ENCODE results near the gene LAMA2.

Gene LAMA2

DNA sequence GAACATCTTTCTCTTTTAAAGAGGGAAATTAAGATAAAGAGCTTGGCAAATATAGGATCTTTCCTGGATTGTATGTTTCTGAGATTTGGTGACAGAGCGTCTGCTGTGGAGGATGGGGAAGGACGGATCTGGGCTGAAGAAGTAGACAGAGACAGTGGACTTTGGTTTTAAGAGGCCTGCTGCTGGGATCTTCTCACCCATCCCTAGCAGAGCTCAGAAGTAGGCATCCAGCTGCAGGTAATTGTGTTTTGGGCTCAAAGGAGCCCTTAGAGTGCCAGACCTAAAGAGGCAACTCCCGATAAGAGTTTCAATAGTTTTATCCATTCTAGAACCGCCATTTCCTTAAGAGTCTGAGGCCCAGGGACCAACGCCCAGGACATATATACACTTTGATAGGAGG, 20.8 kb downstream of the LAMA2 start:
- DNase-seq = no peak

DNA sequence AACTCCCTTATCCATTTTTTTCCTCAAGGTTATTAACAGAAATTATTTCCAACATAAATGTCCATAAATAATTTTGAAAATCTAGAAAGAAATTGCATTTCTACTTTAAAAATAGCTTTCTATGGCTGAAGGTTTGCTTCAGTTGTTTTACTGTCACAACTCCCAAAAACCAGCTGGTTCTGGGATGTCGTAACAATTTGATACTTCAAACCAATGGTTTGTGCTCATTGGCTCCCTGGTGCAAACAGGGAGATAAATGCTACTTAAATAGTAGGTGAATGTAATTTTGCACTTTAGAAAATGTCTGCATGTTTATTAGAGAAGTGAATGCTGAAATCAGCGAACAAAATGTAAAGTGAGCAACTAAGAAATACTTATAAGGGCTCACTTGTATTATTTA, 31.1 kb downstream of the LAMA2 start:
- DNase-seq = no peak

DNA sequence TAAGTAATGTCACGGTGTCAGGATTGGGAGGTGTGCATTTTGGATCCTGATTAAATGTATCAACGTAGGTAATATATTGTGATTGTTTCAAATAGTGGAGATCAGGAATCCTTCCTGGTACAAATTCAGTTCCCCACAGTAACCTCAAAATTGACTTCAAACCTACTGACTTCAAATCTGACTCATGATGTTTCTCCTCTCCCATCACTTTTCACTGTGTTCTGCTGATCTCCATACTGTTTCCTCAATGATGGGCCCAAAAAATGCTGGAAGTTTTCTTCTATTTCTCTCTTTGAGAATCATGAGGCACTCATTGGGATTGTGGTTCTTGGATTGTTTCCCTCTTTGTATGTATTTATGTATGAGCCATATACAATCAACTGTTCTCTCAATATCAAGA, 35.9 kb downstream of the LAMA2 start:
- no peak for DNase-seq

DNA sequence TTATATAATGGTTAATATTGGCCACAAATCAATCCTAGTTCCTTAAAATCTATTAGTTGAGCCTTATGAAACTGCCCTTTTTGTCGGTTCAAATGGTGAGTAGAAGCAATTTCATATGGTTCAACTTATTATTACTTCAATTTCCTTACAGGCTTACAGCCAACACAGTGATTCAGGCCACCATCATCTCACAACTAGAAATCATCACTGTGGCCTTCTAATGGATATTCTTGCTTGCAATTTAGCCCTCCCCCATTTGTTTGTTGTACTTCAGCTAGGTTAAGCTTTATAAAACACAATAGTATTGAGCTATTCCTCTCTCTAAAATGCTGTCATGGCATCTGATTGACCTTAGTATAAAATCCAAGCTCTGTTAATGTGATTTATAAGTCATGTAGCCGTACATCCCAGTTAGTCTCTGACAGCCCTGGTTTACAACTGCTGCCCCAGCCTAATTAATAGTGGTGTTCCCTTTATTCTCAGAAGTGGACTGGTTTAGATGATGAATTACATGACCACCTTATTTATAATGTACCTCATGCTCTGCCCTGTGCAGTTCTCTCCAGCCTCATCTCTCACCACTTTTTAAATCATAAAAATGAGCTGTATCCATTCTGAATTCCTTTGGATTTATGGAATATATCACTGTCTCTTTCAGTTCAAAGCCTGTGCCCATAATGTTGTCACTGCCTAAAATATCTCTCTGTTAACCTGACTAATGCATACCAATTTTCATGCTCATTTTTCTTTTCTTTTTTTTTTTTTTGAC, 36.7 kb downstream of the LAMA2 start:
- no peak for DNase-seq

DNA sequence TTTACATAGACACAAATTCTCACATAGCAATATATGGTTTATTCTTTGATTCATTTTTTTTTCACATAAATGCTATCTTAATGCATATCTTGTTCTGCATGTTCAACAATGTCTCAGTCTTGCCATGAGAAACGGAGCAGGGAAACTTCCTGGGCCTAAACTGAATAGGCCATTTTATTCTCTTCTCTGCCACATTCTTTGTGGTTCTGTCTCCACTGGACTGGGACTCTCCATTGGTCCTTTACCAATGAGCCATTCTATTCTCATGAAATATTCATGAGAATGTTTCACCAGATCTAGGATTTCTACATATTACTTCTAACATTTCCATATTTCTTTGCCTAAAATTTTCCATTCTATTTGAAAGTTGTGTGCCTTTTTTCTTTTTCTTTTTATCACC, 42.8 kb downstream of the LAMA2 start:
- DNase-seq = no peak

- no peak for DNase-seq
These were observed 46.9 kb downstream of the LAMA2 start for GRCh38 chr6:128929869-128930268.

DNA sequence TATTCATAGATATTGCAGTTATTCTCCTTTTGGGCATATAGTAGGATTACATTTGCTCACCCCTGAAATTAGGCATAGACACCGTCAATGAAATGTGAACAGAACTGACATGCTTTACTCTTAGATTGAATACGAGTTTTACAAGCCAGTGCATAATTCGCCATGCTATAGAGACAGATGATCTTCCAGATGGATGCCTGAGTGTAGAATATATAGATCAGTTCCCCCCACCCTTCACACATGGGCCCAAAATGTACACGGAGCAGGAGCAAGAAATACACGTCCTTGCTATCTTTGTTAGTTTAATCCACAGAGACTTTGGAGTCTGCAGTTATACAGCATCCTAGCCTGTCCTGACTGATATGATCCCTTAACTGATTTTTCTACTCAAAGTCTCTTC, 47.4 kb downstream of the LAMA2 start:
- DNase-seq = no peak

- no peak for DNase-seq
These were observed 49.1 kb downstream of the LAMA2 start for GRCh38 chr6:128932061-128932460.

- no peak for DNase-seq
These were observed 67.9 kb downstream of the LAMA2 start for GRCh38 chr6:128950864-128951263.

- no peak for DNase-seq
These were observed 70.0 kb downstream of the LAMA2 start for GRCh38 chr6:128952902-128953301.

DNA sequence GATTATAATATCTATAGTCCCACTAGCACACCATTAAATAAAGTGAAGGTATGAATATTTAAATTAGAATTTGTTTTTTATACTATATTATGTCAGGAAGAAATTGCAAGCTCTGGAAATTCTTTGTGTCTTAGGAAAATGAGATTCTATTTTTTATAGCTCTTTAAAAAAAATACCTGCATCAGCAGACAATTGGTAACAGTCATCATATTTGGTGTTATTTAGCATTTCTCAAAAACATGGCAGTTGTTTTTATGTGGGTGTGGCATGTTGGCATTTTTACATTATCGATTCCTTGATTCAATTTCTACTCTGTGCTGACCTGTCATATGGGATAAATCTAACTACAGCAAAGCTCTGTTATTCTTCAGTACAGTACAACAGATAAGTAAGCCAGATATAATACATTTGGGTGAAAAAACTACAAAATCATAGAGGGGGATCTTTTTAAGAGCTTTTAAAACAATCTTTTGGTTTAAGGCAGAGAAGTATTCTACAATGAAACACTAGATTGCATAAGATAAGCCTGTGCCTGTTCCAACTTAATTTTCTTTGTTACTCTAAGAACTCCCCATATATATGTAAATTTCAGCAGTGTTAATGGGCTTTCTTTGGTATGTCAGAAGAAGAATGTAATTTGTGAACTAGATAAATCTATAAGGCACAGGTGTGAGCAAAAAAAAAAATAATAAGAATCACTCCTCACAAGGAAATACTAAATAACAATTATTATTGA, 71.5 kb downstream of the LAMA2 start:
- no peak for DNase-seq

GRCh38 chr6:128963561-128963960, 80.6 kb downstream of the LAMA2 start:
- DNase-seq = no peak

DNA sequence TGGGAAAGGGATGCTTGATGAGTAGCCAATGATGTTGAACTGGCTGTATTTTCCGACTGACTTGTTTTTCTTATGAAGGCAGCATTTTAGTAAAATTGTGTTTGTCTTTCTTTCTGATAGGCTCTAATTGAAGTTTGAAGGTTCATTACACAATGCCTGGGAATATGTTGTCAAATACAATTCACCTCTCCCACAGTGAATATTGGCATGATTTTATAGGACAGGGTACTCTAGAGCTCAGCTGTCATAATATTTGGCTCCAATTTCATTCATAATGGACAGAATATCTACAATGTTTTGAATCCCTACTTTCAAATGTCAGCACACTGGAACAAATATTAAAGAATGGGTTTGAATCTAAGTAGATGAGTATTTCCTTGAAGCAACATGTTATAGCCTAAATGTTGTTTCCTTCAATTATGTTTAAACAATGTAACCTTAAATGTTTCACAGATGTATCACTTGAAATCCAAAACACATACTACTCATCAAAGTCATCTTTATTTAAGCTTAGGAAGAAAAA, 81.4 kb downstream of the LAMA2 start:
- peak in 1 of 2 experiments; percentile 7 for DNase-seq

GRCh38 chr6:128964771-128965170, 81.8 kb downstream of the LAMA2 start:
- peak in 1 of 2 experiments; percentile 16 for DNase-seq

- DNase-seq = no peak
These were observed 84.0 kb downstream of the LAMA2 start for GRCh38 chr6:128966934-128967333.

- DNase-seq = no peak
These were observed 96.1 kb downstream of the LAMA2 start for GRCh38 chr6:128979071-128979470.

GRCh38 chr6:128981716-128982115, 98.8 kb downstream of the LAMA2 start:
- no peak for DNase-seq

DNA sequence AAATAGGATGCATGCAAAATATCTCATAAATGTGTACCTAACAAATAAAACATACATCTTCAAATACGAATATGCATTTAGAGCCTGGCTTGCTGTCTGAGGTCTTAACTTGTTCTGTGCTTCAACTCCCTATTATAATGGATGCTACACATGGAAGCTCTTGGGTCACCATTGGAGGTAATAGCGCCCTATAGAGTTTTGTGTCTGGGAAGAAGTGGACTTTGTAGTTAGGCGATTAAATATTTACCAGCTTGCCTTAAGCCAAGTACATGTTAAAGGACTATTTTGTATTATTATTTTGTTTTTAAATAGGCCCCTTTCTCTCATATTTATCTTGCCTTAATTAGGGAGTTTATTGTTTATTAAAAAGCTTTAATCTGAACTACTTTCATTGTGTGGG, 107.4 kb downstream of the LAMA2 start:
- DNase-seq = no peak

- no peak for DNase-seq
These were observed 108.0 kb downstream of the LAMA2 start for GRCh38 chr6:128990915-128991314.

- no peak for DNase-seq
These were observed 110.2 kb downstream of the LAMA2 start for GRCh38 chr6:128993166-128993565.

- DNase-seq = no peak
These were observed 114.9 kb downstream of the LAMA2 start for GRCh38 chr6:128997880-128998279.

- no peak for DNase-seq
These were observed 124.0 kb downstream of the LAMA2 start for GRCh38 chr6:129006724-129007514.

GRCh38 chr6:129007701-129008373, 124.9 kb downstream of the LAMA2 start:
- no peak for DNase-seq

Measured in SHP77 (cell line).